Liver (tissue), 9 donors: Measurements from ENCODE around the gene EXOC6B. TPM values are rescaled to one million over a fixed set of nuclear protein-coding genes. Genes with fewer than 3 reads are reported as not detected.
"Not testable (repeated sequence)": the region's sequence is repeated elsewhere in the genome, so short reads cannot be mapped to it uniquely, and the experiment has no call there.

Source experiments
- DNase-seq: peaks from one replicate; pipeline ENCODE4 v3.0.0-alpha.2; 2017; ENCODE audit warnings: low spot score
- H3K27ac ChIP-seq, 2 donors: one replicate each; pipeline ENCODE4 v1.7.0; 2013; ENCODE audit warnings: inconsistent platforms in 2 of 2, low read length in 2 of 2, control low read depth in 1 of 2, low read depth in 1 of 2, mild to moderate bottlenecking in 1 of 2
- H3K27me3 ChIP-seq, 4 donors: one replicate each; pipeline versions ENCODE4 v1.6.1 to v1.7.0; 2013; ENCODE audit warnings: low read length in 3 of 4, inconsistent platforms in 1 of 4, mild to moderate bottlenecking in 1 of 4, moderate library complexity in 1 of 4; ENCODE audit not compliant: control insufficient read depth in 4 of 4, insufficient read depth in 4 of 4
- H3K36me3 ChIP-seq, 4 donors: one replicate each; pipeline versions ENCODE4 v1.6.1 to v1.7.0; 2013; ENCODE audit warnings: low read length in 3 of 4, mild to moderate bottlenecking in 3 of 4, low read depth in 1 of 4, moderate library complexity in 1 of 4; ENCODE audit not compliant: control insufficient read depth in 4 of 4, insufficient read depth in 3 of 4
- H3K4me1 ChIP-seq, 4 donors: one replicate each; pipeline versions ENCODE4 v1.6.1 to v1.7.0; 2013; ENCODE audit warnings: low read length in 3 of 4, mild to moderate bottlenecking in 3 of 4, moderate library complexity in 1 of 4; ENCODE audit not compliant: control insufficient read depth in 4 of 4, insufficient read depth in 4 of 4
- H3K4me3 ChIP-seq, 3 donors: one replicate each; pipeline versions ENCODE4 v1.6.1 to v1.7.0; 2013; ENCODE audit warnings: low read length in 3 of 3, control low read depth in 1 of 3, low read depth in 1 of 3, mild to moderate bottlenecking in 1 of 3
- H3K9ac ChIP-seq, 2 donors: one replicate each; pipeline ENCODE4 v1.7.0; 2013; ENCODE audit warnings: low read length in 2 of 2, mild to moderate bottlenecking in 2 of 2, moderate library complexity in 2 of 2, control low read depth in 1 of 2, low read depth in 1 of 2
- H3K9me3 ChIP-seq, 4 donors: one replicate each; pipeline versions ENCODE4 v1.6.1 to v1.7.0; 2013; ENCODE audit warnings: low read length in 3 of 4; ENCODE audit not compliant: control insufficient read depth in 4 of 4
- ATF3 ChIP-seq: IDR thresholded peaks from 2 replicates; pipeline ENCODE4 v1.6.1; 2016; ENCODE audit warnings: antibody characterized with exemption
- CTCF ChIP-seq: fragments of 150-350 bp; IDR thresholded peaks from 2 replicates; pipeline ENCODE4 v1.5.1; 2017; ENCODE audit warnings: improper control_type of control experiment, low read depth, low read length; ENCODE audit not compliant: missing input control
- EGR1 ChIP-seq, 2 donors: IDR thresholded peaks; 2 replicates each; pipeline ENCODE4 v1.6.1; 2016 to 2018; ENCODE audit warnings: antibody characterized with exemption in 2 of 2, low read depth in 2 of 2
- FOXA1 ChIP-seq: IDR thresholded peaks from 2 replicates; pipeline ENCODE4 v1.6.1; 2016; ENCODE audit warnings: antibody characterized with exemption
- FOXA2 ChIP-seq: IDR thresholded peaks from 2 replicates; pipeline ENCODE4 v1.6.1; 2016; ENCODE audit warnings: antibody characterized with exemption
- GABPA ChIP-seq, 2 donors: IDR thresholded peaks in 1 of 2; conservative IDR thresholded peaks in 1 of 2; 2 replicates each; pipeline ENCODE4 v1.6.1; 2016; ENCODE audit warnings: antibody characterized with exemption in 2 of 2, mild to moderate bottlenecking in 1 of 2, moderate library complexity in 1 of 2
- HNF4A ChIP-seq, 2 donors: conservative IDR thresholded peaks; 2 replicates each; pipeline ENCODE4 v1.6.1; 2016; ENCODE audit warnings: antibody characterized with exemption in 2 of 2, mild to moderate bottlenecking in 2 of 2
- HNF4G ChIP-seq: IDR thresholded peaks from 2 replicates; pipeline ENCODE4 v1.6.1; 2016; ENCODE audit warnings: antibody characterized with exemption
- JUND ChIP-seq, 2 donors: IDR thresholded peaks; 2 replicates each; pipeline ENCODE4 v1.6.1; 2016; ENCODE audit warnings: antibody characterized with exemption in 2 of 2
- MAX ChIP-seq: IDR thresholded peaks from 2 replicates; pipeline ENCODE4 v1.6.1; 2016; ENCODE audit warnings: antibody characterized with exemption
- NR2F2 ChIP-seq: IDR thresholded peaks from 2 replicates; pipeline ENCODE4 v1.6.1; 2016; ENCODE audit warnings: antibody characterized with exemption
- RAD21 ChIP-seq, 2 donors: IDR thresholded peaks; 2 replicates each; pipeline ENCODE4 v1.6.1; 2016; ENCODE audit warnings: antibody characterized with exemption in 2 of 2, mild to moderate bottlenecking in 2 of 2
- REST ChIP-seq: IDR thresholded peaks from 2 replicates; pipeline ENCODE4 v1.6.1; 2016; ENCODE audit warnings: antibody characterized with exemption, mild to moderate bottlenecking
- RXRA ChIP-seq, 2 donors: IDR thresholded peaks; 2 replicates each; pipeline ENCODE4 v1.6.1; 2017 to 2018; ENCODE audit warnings: antibody characterized with exemption in 2 of 2, mild to moderate bottlenecking in 1 of 2
- SP1 ChIP-seq: IDR thresholded peaks from 2 replicates; pipeline ENCODE4 v1.6.1; 2018; ENCODE audit warnings: antibody characterized with exemption, mild to moderate bottlenecking
- TAF1 ChIP-seq: conservative IDR thresholded peaks from 2 replicates; pipeline ENCODE4 v1.6.1; 2016; ENCODE audit warnings: antibody characterized with exemption, mild to moderate bottlenecking
- YY1 ChIP-seq: IDR thresholded peaks from 2 replicates; pipeline ENCODE4 v1.6.1; 2016; ENCODE audit warnings: antibody characterized with exemption, mild to moderate bottlenecking
- ZBTB33 ChIP-seq: IDR thresholded peaks from 2 replicates; pipeline ENCODE4 v1.6.1; 2016; ENCODE audit warnings: antibody characterized with exemption
- WGBS: extraction: QIAGEN DNeasy Blood & Tissue Kit; methylation state at CpG from one replicate; pipeline ENCODE4 v1.1.7; 2013; 5-methylcytosine and 5-hydroxymethylcytosine counted together
- polyA plus RNA-seq, 2 donors: library from polyadenylated mRNA; stranded (reverse) in 1 of 2; unstranded in 1 of 2; fragments of 200-250 nt in 1 of 2; fragments of >200 nt in 1 of 2; fragmentation: Nextera tagmentation in 1 of 2; extraction: Ambion mirVana in 1 of 2; gene quantifications; one replicate each; pipeline versions ENCODE4 v1.2.1 to v1.2.3, GENCODE V29; 2013 to 2015
- total RNA-seq, 2 donors: library from RNA; depleted of rRNA; stranded (reverse); fragments of >200 nt; gene quantifications; one replicate each; pipeline ENCODE4 v1.2.3, GENCODE V29; 2014
- donor health status: healthy.
- donor health status: healthy.
- donor health status: healthy.
- donor health status: healthy.
- donor health status: healthy.

Gene EXOC6B
- total and polyA plus RNA-seq, 4 donors = 1.7 to 9.5 (median 5.5) TPM

DNA sequence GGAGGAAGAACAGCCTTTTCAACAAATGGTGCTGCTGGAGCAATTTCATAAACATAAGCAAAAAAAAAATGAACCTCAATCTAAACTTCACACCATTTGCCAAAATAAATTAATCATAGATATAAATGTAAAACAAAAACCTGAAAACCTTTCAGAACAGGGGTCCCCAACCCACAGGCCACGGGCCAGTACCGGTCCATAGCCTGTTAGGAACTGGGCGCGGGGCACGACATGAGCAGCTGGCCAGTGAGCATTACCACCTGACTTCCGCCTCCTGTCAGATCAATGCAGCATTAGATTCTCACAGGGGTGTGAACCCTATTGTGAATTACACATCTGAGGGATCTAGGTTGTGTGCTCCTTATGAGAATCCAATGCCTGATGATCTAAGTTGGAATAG, 176.0 kb downstream of the EXOC6B start:
- H3K36me3 ChIP-seq = no peaks in the 10 kb centered on the region
- no peak overlapping the region for H3K9ac ChIP-seq
- no peak for TF ChIP-seq JUND (IDR thresholded peaks at IDR 0.05)
- no peak for TF ChIP-seq TAF1
- no peak for TF ChIP-seq YY1
- no peak for TF ChIP-seq CTCF
- TF ChIP-seq MAX = no peak
- TF ChIP-seq RAD21 (IDR thresholded peaks at IDR 0.05) = no peak
- TF ChIP-seq FOXA2 = no peak
- TF ChIP-seq RXRA (IDR thresholded peaks at IDR 0.05) = no peak
- TF ChIP-seq SP1 = no peak
- TF ChIP-seq EGR1 (IDR thresholded peaks at IDR 0.05; ENCODE audit: low read depth in 2 of 2) = no peak
- no peak for TF ChIP-seq GABPA (IDR thresholded peaks at IDR 0.05 in 1 of 2, conservative IDR thresholded peaks at IDR 0.05 in 1 of 2)
- no peak for TF ChIP-seq REST
- no peak for TF ChIP-seq ATF3
- no peak for TF ChIP-seq HNF4G
- TF ChIP-seq ZBTB33 = no peak
- no peak for TF ChIP-seq HNF4A (conservative IDR thresholded peaks at IDR 0.05)
- no peak for TF ChIP-seq FOXA1
- no peak for TF ChIP-seq NR2F2
- no peak overlapping the region for H3K4me3 ChIP-seq
- no peaks in the 10 kb centered on the region for H3K9me3 ChIP-seq
- WGBS = 98% methylated on average over 6 of the region's 6 CpGs
- no peaks in the 10 kb centered on the region for H3K4me1 ChIP-seq
- no peak overlapping the region for H3K27ac ChIP-seq
- no peaks in the 10 kb centered on the region for H3K27me3 ChIP-seq
- no peak for DNase-seq

DNA sequence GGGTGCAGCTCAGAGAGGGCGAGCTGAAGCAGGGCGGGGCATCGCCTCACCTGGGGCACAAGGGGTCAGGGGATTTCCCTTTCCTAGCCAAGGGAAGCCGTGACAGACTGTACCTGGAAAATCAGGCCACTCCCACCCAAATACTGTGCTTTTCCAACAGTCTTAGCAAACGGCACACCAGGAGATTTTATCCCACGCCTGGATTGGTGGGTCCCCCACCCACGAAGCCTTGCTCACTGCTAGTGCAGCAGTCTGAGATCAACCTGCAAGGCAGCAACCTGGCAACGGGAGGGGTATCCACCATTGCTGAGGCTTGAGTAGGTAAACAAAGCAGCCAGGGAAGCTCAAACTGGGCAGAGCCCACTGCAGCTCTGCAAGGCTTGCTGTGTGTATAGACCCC, 184.6 kb downstream of the EXOC6B start:
- WGBS = 95% methylated on average over 8 of the region's 8 CpGs
- H3K4me3 ChIP-seq, H3K9ac ChIP-seq, H3K27me3 ChIP-seq, H3K9me3 ChIP-seq, H3K36me3 ChIP-seq, DNase-seq, H3K27ac ChIP-seq, H3K4me1 ChIP-seq: not testable (repeated sequence)
